Measurements from ENCODE around the gene RBL2.

RBL2 gene

DNA sequence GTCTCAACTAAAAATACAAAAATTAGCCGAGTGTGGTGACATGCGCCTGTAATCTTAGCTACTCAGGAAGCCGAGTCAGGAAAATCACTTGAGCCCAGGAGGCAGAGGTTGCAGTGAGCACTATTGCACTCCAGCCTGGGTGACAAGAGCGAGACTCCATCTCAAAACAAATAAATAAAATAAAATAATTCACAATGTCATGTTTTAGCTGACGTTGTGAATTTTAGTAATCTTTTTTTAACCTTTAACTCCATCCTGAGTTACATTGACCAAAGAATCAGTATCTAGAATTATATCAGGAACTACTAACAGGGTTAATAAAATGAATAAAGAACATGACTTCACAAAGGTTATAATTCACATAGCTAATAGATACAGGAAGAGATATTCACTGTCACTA, 5.9 kb downstream of the RBL2 start:
- TF ChIP-seq, protein P1, sequence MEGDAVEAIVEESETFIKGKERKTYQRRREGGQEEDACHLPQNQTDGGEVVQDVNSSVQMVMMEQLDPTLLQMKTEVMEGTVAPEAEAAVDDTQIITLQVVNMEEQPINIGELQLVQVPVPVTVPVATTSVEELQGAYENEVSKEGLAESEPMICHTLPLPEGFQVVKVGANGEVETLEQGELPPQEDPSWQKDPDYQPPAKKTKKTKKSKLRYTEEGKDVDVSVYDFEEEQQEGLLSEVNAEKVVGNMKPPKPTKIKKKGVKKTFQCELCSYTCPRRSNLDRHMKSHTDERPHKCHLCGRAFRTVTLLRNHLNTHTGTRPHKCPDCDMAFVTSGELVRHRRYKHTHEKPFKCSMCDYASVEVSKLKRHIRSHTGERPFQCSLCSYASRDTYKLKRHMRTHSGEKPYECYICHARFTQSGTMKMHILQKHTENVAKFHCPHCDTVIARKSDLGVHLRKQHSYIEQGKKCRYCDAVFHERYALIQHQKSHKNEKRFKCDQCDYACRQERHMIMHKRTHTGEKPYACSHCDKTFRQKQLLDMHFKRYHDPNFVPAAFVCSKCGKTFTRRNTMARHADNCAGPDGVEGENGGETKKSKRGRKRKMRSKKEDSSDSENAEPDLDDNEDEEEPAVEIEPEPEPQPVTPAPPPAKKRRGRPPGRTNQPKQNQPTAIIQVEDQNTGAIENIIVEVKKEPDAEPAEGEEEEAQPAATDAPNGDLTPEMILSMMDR (IDR thresholded peaks at IDR 0.05), result no peak
- Histone ChIP-seq H3K36me3 (peaks cover 47% of the 10 kb centered on the region), H3K27ac (peak overlapping the region; percentile 23)

DNA sequence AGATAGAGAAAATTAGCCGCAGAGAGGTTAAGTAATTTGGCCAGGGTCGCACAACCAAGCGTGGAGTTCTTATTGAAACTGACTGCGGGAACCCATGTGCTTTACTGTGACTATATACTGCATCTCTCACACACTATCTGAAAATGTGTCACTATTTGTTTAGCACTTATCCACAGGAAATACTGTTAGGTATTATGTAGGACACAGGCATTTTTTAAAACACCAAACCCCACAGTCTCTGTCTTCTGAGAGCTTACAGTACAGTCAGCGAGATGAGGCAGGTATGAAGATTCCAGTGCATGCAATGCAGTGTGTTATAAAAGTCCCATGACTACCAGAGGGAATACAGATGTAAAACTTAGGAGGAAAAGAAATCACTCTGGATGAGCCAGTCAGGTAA, 11.3 kb downstream of the RBL2 start:
- H3K27ac ChIP-seq, result peak overlapping the region; percentile 19

More for the DNA sequence above, 5.9 kb downstream of the RBL2 start:
- Histone ChIP-seq H3K4me3 (ENCODE audit: low read depth in 1 of 2, low read length in 1 of 2) (no peak overlapping the region), H3K27me3 (no peaks in the 10 kb centered on the region), H3K9me3 (no peaks in the 10 kb centered on the region), H3K4me1 (ENCODE audit: control insufficient read depth in 1 of 2, insufficient read depth in 1 of 2, low read depth in 1 of 2, low read length in 1 of 2) (peaks cover 19 to 29% of the 10 kb centered on the region in 2 experiments)

DNA sequence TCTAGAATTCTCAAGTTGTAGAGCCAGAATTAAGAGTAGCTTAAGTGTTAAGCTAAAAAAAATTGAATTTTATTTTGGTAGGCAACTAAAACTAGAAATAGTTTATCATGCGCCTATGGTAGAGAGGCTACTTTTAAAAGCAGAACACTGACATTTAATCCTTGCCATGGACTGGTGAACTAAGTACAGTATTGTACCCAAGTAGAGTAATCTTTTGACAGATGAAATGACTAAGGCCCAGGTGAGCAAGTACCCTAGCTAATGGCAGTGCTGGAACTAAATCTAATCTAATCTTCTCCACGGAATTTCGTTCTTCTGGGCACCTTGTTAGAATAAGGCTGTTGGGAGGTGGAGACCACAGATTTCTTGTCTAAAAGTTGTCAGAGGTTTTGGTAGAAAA, 11.8 kb downstream of the RBL2 start:
- Histone ChIP-seq H3K9me3 (no peaks in the 10 kb centered on the region), H3K27ac (peak overlapping the region; percentile 19), H3K27me3 (no peaks in the 10 kb centered on the region), H3K4me3 (ENCODE audit: low read depth in 1 of 2, low read length in 1 of 2) (no peak overlapping the region), H3K36me3 (peaks cover 67% of the 10 kb centered on the region), H3K4me1 (ENCODE audit: control insufficient read depth in 1 of 2, insufficient read depth in 1 of 2, low read depth in 1 of 2, low read length in 1 of 2) (no peaks in the 10 kb centered on the region)
- TF ChIP-seq, protein P1 (IDR thresholded peaks at IDR 0.05), result no peak

More for the DNA sequence above, 11.3 kb downstream of the RBL2 start:
- no peak overlapping the region for H3K4me3 ChIP-seq (ENCODE audit: low read depth in 1 of 2, low read length in 1 of 2)
- no peaks in the 10 kb centered on the region for H3K27me3 ChIP-seq
- peaks cover 71% of the 10 kb centered on the region for H3K36me3 ChIP-seq
- TF ChIP-seq, protein P1 (IDR thresholded peaks at IDR 0.05), result no peak
- no peaks in the 10 kb centered on the region for H3K9me3 ChIP-seq
- H3K4me1 ChIP-seq (ENCODE audit: control insufficient read depth in 1 of 2, insufficient read depth in 1 of 2, low read depth in 1 of 2, low read length in 1 of 2), result no peaks in the 10 kb centered on the region

DNA sequence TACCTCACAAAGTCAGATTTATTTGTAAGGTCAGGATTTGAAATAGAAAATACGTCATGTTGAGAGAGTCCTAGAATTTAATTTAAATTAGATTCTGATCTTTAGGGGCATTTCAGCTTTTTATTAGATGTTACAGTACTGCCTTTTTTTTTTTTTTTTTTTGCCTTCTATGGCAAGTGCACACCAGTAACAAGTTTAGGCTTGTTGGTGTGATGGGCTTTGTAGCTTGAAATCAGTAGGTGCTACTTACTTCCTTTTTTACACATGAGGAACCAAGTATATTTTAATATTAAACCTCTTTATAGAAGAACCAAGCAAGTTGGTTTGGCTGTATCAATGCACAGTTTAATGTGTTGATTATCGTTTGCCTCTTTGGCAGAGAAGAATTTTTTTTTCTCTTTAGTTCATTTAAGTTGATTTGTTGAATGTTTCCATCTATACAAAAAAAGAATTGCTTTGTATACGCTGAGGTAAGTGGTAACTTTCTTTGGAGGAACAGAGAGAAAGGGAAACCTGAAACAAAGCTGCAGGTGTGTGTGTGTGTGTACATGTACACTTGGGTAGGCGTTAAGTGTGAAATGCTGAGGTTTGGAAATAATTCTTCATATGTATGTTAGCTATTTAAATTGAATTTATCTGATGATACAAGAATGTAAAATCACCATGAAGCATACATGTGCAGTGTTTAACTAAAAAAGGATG, 15.7 kb downstream of the RBL2 start:
- H3K27ac ChIP-seq, result no peak overlapping the region
- H3K27me3 ChIP-seq, result no peaks in the 10 kb centered on the region
- peaks cover 65% of the 10 kb centered on the region for H3K36me3 ChIP-seq
- peaks cover 0 to 5% of the 10 kb centered on the region in 2 experiments for H3K4me1 ChIP-seq (ENCODE audit: control insufficient read depth in 1 of 2, insufficient read depth in 1 of 2, low read depth in 1 of 2, low read length in 1 of 2)
- no peaks in the 10 kb centered on the region for H3K9me3 ChIP-seq
- TF ChIP-seq, protein P1 (IDR thresholded peaks at IDR 0.05), result no peak
- H3K4me3 ChIP-seq (ENCODE audit: low read depth in 1 of 2, low read length in 1 of 2), result no peak overlapping the region

DNA sequence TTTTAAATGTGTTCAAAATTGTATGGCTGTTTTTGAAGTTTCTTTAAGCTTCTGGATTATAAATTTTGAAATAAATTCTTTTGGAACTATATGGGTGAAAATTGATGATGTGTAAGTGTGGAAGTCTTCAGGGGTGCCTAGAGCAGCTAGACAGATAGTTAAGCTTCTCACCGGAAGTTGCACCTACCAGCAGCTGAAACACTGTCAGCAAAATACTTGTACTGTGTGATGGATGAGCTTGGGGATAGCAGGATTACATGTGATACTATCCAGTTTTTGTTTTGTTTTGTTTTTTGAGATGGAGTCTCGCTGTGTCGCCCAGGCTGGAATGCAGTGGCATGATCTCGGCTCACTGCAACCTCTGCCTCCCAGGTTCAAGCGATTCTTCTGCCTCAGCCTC, 19.7 kb downstream of the RBL2 start:
- no peak overlapping the region for H3K27ac ChIP-seq
- peaks cover 36 to 44% of the 10 kb centered on the region in 2 experiments for H3K4me1 ChIP-seq (ENCODE audit: control insufficient read depth in 1 of 2, insufficient read depth in 1 of 2, low read depth in 1 of 2, low read length in 1 of 2)
- TF ChIP-seq, protein P1 (IDR thresholded peaks at IDR 0.05), result no peak
- H3K36me3 ChIP-seq, result peaks cover 56% of the 10 kb centered on the region
- H3K27me3 ChIP-seq, result no peaks in the 10 kb centered on the region
- no peak overlapping the region for H3K4me3 ChIP-seq (ENCODE audit: low read depth in 1 of 2, low read length in 1 of 2)
- no peaks in the 10 kb centered on the region for H3K9me3 ChIP-seq
